Skeletal muscle satellite cell (primary cell): Measurements from ENCODE around the gene NNT.
"Not testable (repeated sequence)": the region's sequence is repeated elsewhere in the genome, so short reads cannot be mapped to it uniquely, and the experiment has no call there.

ENCODE experiments used
- H3K27me3 ChIP-seq: 2 replicates; pipeline ENCODE4 v1.7.0; 2013; ENCODE audit warnings: low read length; ENCODE audit not compliant: control insufficient read depth, insufficient read depth
- H3K36me3 ChIP-seq: 2 replicates; pipeline ENCODE4 v1.7.0; 2013; ENCODE audit warnings: mild to moderate bottlenecking, control low read depth, low read length; ENCODE audit not compliant: insufficient read depth
- H3K4me1 ChIP-seq: 2 replicates; pipeline ENCODE4 v1.7.0; 2013; ENCODE audit warnings: low read length; ENCODE audit not compliant: control insufficient read depth, insufficient read depth
- H3K4me2 ChIP-seq: 2 replicates; pipeline ENCODE4 v1.7.0; 2013; ENCODE audit warnings: mild to moderate bottlenecking, low read length
- H3K4me3 ChIP-seq: 2 replicates; pipeline ENCODE4 v1.7.0; 2013; ENCODE audit warnings: low read length
- H3K9ac ChIP-seq: 2 replicates; pipeline ENCODE4 v1.7.0; 2013; ENCODE audit warnings: mild to moderate bottlenecking, low read depth, low read length, moderate library complexity
- H3K9me3 ChIP-seq: replicated peaks from 2 replicates; pipeline ENCODE4 v1.7.0; 2013; ENCODE audit warnings: mild to moderate bottlenecking, control low read depth, low read length

NNT gene

DNA sequence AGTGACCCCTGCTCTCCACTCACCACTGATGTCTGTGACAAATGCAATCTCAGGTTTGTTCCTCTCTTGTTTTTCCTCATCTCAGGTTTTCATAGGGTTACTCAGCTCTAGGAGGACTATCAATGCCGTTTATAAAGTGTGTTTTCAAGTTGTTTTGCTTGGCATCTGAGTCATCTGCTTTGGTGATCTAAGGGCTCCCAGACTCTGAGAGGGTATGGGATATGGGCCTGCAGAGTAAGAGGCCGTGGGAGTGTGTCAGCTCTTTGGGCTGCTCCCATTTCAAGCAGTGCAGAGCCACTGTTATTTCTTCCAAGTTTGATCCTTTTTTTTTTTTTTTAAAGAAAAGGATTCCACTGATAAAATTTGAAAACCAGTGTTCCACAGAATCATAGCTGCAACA, 46.3 kb downstream of the NNT start:
- Histone ChIP-seq H3K4me2 (peak overlapping the region; percentile 32), H3K4me3 (peak overlapping the region; percentile 19), H3K9ac (peak overlapping the region; percentile 58), H3K4me1 (peaks cover 28% of the 10 kb centered on the region), H3K27me3 (no peaks in the 10 kb centered on the region), H3K36me3 (peaks cover 48% of the 10 kb centered on the region), H3K9me3 (no peaks in the 10 kb centered on the region)

DNA sequence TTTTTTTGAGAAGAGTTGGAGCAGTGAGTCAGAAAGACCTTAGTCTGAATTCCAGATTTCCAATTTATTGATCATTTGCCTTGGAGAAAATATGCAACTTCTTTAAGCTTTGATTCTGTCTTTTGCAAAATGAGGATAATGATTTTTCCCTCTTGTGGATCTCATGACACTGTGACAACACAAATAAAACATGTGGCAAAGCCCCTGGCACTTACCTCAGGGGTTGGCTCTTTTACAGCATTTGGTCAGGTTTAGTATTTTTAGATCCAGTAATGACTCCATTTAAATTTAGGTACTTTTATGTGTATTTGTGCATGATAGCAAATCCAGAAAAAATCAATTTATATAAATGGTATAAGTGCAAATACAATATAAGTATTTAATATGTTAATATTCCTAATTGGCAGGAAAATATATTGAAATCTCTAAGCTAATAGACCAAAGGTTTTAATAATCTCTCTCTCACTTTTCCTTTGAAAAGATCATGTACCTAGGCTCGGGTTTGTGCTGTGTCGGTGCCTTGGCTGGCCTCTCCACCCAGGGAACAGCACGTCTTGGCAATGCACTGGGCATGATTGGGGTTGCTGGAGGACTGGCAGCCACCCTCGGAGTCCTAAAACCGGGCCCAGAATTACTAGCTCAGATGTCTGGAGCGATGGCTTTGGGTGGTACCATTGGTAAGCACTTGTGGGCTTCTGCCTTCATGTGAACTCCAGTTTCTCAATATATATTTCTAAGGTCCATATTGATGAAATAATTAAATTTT, 49.7 kb downstream of the NNT start:
- Histone ChIP-seq H3K4me2 (no peak overlapping the region), H3K27me3 (no peaks in the 10 kb centered on the region), H3K4me1 (peaks cover 27% of the 10 kb centered on the region), H3K4me3 (no peak overlapping the region), H3K9ac (no peak overlapping the region), H3K36me3 (peaks cover 54% of the 10 kb centered on the region), H3K9me3 (no peaks in the 10 kb centered on the region)

DNA sequence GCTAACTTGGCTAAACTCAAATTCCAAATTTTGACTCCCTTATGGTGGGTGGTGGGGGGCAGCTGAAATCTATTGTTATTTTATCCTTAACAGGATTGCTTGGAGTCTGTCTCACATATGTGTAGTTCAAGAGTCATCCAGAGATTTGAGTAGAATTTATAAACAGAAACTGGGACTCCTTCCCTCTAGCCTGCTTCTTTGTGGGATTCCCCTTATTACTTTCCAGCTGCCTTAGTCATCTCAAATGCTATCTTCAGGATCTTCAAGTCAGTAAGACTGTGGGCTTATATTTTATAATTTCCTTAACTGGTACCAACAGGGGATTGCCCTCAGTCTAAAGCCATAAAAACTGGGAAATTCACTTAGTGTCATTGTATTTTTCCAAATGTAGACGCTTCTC, 55.5 kb downstream of the NNT start:
- no peaks in the 10 kb centered on the region for H3K9me3 ChIP-seq
- H3K27me3 ChIP-seq, result no peaks in the 10 kb centered on the region
- H3K9ac ChIP-seq, result peak overlapping the region; percentile 57
- H3K36me3 ChIP-seq, result peaks cover 27% of the 10 kb centered on the region
- no peak overlapping the region for H3K4me3 ChIP-seq
- H3K4me2 ChIP-seq, result peak overlapping the region; percentile 31
- H3K4me1 ChIP-seq, result peaks cover 19% of the 10 kb centered on the region

DNA sequence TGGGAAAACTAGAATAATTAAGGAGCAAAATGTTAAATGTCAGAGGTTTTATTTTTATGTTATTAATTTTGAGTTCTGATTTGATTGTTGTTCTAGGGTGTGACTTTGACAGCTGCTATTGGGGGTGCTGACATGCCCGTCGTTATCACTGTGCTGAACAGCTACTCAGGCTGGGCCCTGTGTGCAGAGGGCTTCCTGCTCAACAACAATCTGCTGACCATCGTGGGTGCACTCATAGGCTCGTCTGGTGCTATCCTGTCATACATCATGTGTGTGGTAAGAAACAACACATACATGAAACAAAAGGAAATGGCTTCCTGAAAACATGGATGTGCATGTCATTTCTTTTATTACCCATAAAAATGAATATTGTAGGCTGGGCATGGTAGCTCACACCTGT, 56.1 kb downstream of the NNT start:
- H3K9me3 ChIP-seq, result no peaks in the 10 kb centered on the region
- H3K36me3 ChIP-seq, result peaks cover 26% of the 10 kb centered on the region
- H3K4me3 ChIP-seq, result no peak overlapping the region
- H3K27me3 ChIP-seq, result no peaks in the 10 kb centered on the region
- no peak overlapping the region for H3K4me2 ChIP-seq
- H3K9ac ChIP-seq, result peak overlapping the region; percentile 34
- peaks cover 23% of the 10 kb centered on the region for H3K4me1 ChIP-seq

DNA sequence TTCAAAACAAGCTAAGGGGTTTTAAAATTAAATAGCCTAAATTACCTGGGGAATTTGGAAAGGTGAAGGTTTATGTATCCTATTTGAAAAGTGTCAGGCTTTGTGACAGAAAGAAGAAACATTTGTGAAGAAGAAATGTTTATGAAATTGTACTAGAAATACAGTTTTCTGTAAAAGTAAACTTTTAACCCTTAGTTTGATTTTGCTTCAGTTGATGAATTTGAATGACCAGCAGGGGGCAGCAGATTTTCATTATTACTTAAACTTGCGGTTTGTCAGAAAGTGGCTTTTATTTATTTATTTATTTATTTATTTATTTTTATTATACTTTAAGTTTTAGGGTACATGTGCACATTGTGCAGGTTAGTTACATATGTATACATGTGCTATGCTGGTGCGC, 58.1 kb downstream of the NNT start:
- Histone ChIP-seq H3K27me3 (no peaks in the 10 kb centered on the region), H3K4me2 (no peak overlapping the region), H3K9ac (no peak overlapping the region), H3K4me1 (peaks cover 26% of the 10 kb centered on the region), H3K9me3 (no peaks in the 10 kb centered on the region), H3K4me3 (no peak overlapping the region), H3K36me3 (peaks cover 20% of the 10 kb centered on the region)

DNA sequence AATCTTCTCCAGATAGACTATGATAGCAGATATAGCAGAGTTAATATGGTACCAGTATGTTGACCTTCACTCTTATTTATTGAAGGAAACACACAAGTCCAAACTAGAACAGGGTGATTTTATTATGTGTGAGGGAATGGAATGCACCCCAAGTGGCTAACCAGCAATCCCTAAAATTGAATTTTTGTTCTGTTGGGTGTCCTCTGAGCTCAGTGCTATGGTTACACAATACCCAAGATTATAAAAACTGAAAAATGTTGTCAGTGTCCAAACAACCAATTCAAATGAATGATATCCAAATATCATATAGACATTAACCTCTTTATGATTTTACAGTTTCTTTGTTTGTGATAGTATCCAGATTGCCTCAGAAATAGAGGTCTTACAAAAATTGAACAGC, 60.9 kb downstream of the NNT start:
- H3K9ac ChIP-seq, result peak overlapping the region; percentile 22
- peaks cover 13% of the 10 kb centered on the region for H3K36me3 ChIP-seq
- no peaks in the 10 kb centered on the region for H3K27me3 ChIP-seq
- peaks cover 10% of the 10 kb centered on the region for H3K4me1 ChIP-seq
- no peak overlapping the region for H3K4me3 ChIP-seq
- H3K4me2 ChIP-seq, result no peak overlapping the region
- no peaks in the 10 kb centered on the region for H3K9me3 ChIP-seq

DNA sequence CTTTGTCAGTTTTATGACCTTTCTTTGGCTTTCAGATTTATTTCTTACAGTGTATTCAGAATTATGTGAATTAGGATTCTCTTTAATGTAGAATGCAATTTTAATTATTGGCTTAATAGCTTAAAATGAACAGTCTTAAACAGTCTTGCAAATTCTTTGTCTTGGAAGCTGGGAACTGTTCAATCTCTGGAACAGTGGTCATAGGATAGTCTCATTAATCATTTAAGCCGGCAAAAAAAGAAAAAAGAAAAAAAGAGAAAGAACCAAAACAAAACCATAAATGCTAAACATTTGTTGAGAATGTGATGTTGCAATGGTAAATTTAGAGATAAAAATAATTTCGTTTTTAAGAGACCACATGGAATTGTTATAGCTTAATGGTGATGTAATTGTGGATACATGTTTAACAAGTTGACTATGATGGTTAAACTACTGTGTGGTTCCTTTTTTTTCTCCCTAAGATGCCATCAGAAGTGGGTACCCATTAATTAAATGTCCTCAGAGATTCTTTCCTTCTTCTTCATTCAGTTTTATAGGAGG, 61.6 kb downstream of the NNT start:
- Histone ChIP-seq H3K9ac (peak overlapping the region; percentile 22), H3K4me3 (no peak overlapping the region), H3K4me2 (no peak overlapping the region), H3K36me3 (peaks cover 8% of the 10 kb centered on the region), H3K9me3 (no peaks in the 10 kb centered on the region), H3K4me1 (peaks cover 8% of the 10 kb centered on the region), H3K27me3 (no peaks in the 10 kb centered on the region)

DNA sequence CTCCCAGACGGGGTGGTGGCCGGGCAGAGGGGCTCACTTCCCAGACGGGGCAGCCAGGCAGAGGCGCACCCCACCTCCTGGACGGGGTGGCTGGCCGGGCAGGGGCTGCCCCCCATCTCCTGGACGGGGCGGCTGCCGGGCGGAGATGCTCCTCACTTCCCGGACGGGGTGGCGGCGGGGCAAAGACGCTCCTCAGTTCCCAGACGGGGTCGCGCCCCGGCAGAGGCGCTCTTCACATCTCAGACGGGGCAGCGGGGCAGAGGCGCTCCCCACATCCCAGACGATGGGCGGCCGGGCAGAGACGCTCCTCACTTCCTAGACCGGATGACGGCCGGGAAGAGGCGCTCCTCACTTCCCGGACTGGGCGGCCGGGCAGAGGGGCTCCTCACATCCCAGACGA, 62.8 kb downstream of the NNT start:
- not testable (repeated sequence) for H3K4me3 ChIP-seq, H3K9me3 ChIP-seq, H3K36me3 ChIP-seq, H3K27me3 ChIP-seq, H3K4me2 ChIP-seq, H3K9ac ChIP-seq, H3K4me1 ChIP-seq

DNA sequence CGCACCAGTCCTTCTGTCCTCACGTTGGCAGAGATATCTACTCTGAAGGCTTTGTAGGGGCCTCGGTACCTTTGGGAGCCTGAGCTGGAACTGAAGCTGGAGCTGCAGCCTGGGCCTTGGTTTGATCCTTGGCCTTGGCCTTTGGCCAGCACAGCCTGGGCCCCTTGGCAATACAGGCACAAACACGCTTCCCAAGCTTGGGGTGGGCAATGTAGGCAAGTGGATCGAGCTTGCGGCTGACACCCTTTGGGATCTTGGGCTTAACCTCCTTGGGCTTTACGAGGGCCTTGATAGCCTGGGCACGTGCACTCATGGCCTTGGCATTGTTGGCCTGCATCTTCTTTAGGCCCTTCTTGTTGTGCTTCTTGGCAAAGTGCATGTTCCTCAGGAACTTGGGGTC, 63.7 kb downstream of the NNT start:
- not testable (repeated sequence) for H3K9ac ChIP-seq, H3K4me3 ChIP-seq, H3K4me2 ChIP-seq, H3K9me3 ChIP-seq, H3K4me1 ChIP-seq, H3K36me3 ChIP-seq, H3K27me3 ChIP-seq

DNA sequence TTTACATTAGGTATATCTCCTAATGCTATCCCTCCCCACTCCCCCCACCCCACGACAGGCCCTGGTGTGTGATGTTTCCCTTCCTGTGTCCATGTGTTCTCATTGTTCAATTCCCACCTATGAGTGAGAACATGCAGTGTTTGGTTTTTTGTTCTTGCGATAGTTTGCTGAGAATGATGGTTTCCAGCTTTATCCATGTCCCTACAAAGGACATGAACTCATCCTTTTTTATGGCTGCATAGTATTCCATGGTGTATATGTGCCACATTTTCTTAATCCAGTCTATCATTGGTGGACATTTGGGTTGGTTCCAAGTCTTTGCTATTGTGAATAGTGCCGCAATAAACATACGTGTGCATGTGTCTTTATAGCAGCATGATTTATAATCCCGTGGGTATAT, 64.4 kb downstream of the NNT start:
- H3K4me2 ChIP-seq, H3K9me3 ChIP-seq, H3K36me3 ChIP-seq, H3K4me1 ChIP-seq, H3K4me3 ChIP-seq, H3K9ac ChIP-seq, H3K27me3 ChIP-seq: not testable (repeated sequence)

DNA sequence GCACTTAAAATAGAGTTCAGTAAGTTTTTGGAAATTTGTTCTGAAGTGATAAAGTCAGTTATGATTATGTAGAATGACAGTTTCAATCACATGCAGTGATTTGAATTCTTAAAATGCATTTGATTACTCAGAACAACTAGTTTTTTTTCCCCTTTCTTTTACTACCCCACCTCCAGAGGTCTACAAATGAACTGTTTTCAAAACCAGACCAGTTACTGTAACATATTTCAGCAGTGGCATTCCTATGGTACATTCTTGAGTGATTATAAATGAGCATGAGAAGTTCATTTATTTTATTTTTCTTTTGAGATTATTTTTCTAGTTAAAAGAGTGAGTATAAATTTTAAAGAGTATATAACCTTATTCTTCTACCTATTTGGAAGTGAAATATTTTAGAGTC, 71.6 kb downstream of the NNT start:
- Histone ChIP-seq H3K36me3 (no peaks in the 10 kb centered on the region), H3K27me3 (no peaks in the 10 kb centered on the region), H3K9me3 (no peaks in the 10 kb centered on the region), H3K4me2 (no peak overlapping the region), H3K4me1 (peaks cover 16% of the 10 kb centered on the region), H3K9ac (peak overlapping the region; percentile 48), H3K4me3 (no peak overlapping the region)

DNA sequence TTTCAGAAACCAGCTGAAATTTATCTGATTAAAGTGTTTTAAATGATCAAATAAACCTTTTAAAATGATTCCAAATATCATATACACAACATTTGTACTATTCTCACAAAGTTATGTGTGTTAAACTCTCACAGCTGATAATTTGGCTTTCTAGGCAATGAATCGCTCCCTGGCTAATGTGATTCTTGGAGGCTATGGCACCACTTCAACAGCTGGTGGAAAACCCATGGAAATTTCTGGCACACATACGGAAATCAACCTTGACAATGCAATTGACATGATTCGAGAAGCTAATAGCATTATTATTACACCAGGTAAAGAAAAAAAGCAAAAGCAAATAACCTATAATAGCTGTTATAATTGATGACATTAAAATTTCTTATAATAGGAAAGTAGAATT, 72.4 kb downstream of the NNT start:
- Histone ChIP-seq H3K36me3 (peaks cover 2% of the 10 kb centered on the region), H3K9me3 (no peaks in the 10 kb centered on the region), H3K4me1 (peaks cover 16% of the 10 kb centered on the region), H3K27me3 (no peaks in the 10 kb centered on the region), H3K9ac (peak overlapping the region; percentile 48), H3K4me2 (no peak overlapping the region), H3K4me3 (no peak overlapping the region)
